Transverse colon (tissue), 4 donors: ENCODE data around the gene PLB1. TPM values are rescaled to one million over a fixed set of nuclear protein-coding genes. Genes with fewer than 3 reads are reported as not detected.

ENCODE experiments used
- DNase-seq: peaks from one replicate; pipeline ENCODE4 v3.0.0-alpha.2; 2019
- H3K27ac ChIP-seq, 4 donors: fragments of 200-600 bp; sonication (generic); 2 replicates each; pipeline ENCODE4 v1.5.1; 2016 to 2018; ENCODE audit warnings: inconsistent platforms in 4 of 4
- H3K27me3 ChIP-seq: fragments of 200-600 bp; sonication (generic); 2 replicates; pipeline ENCODE4 v1.5.1; 2017; ENCODE audit warnings: inconsistent platforms
- H3K36me3 ChIP-seq, 4 donors: fragments of 200-600 bp; sonication (generic); 2 replicates each; pipeline ENCODE4 v1.5.1; 2017 to 2019; ENCODE audit warnings: inconsistent platforms in 4 of 4
- H3K4me1 ChIP-seq, 4 donors: fragments of 200-600 bp; sonication (generic); 2 replicates each; pipeline ENCODE4 v1.5.1; 2017 to 2020; ENCODE audit warnings: inconsistent platforms in 4 of 4
- H3K4me3 ChIP-seq, 4 donors: fragments of 200-600 bp; sonication (generic); 1 replicate in 1 of 4; 2 replicates in 3 of 4; pipeline versions ENCODE4 v1.5.1 to v1.6.1; 2017 to 2019; ENCODE audit warnings: inconsistent platforms in 4 of 4
- H3K9me3 ChIP-seq, 2 donors: fragments of 200-600 bp; sonication (generic); 2 replicates each; pipeline ENCODE4 v1.5.1; 2017 to 2019; ENCODE audit warnings: inconsistent platforms in 2 of 2
- EP300 ChIP-seq: sonication (generic); formaldehyde crosslinking; IDR thresholded peaks from one replicate; pipeline ENCODE4 v1.6.1; 2017; ENCODE audit warnings: antibody characterized with exemption, low read depth
- POLR2A ChIP-seq: fragments of 450-650 bp; IDR thresholded peaks from one replicate; pipeline ENCODE4 v1.6.1; 2016; ENCODE audit warnings: antibody characterized with exemption, mild to moderate bottlenecking, moderate library complexity
- POLR2AphosphoS5 ChIP-seq, 3 donors: sonication (generic); formaldehyde crosslinking; IDR thresholded peaks; one replicate each; pipeline ENCODE4 v1.6.1; 2016; ENCODE audit warnings: antibody characterized with exemption in 3 of 3
- WGBS, 2 donors: methylation state at CpG; one replicate each; pipeline ENCODE4 v1.1.5; 2018; ENCODE audit warnings: low coverage in 1 of 2; 5-methylcytosine and 5-hydroxymethylcytosine counted together
- in situ Hi-C, 4 donors: fragments of 200-750 bp; cut with MboI; loops; one replicate each; pipeline versions ENCODE4 v1.15.0 to v1.15.1; 2017; ENCODE audit warnings: low sequenced_read_pairs in 3 of 4, low pct_ligation_motif_present in 1 of 4, low pct_unique_long_range_greater_than_20kb in 1 of 4
- intact Hi-C: fragments of 100-400 bp; cut with DNase I; formaldehyde crosslinking; loops from one replicate; pipeline ENCODE4 v1.15.1; 2023; ENCODE audit warnings: low total_unique reads
- total RNA-seq, 4 donors: library from RNA; depleted of rRNA; stranded (reverse); fragments of >200 nt; gene quantifications; one replicate each; pipeline ENCODE4 v1.1.0, GENCODE V29; 2016
- TF ChIP-seq, protein P1 (sequence below), 5 experiments: fragments of 200-600 bp in 3 of 5; fragments of 450-650 bp in 2 of 5; sonication (generic) in 3 of 5; IDR thresholded peaks; 1 replicate in 2 of 5; 2 replicates in 3 of 5; pipeline ENCODE4 v1.5.1; 2016 to 2017; ENCODE audit warnings: antibody characterized with exemption in 5 of 5, inconsistent platforms in 3 of 5, mild to moderate bottlenecking in 2 of 5, moderate library complexity in 1 of 5

The PLB1 gene
- total RNA-seq, 4 donors from 2014 or later, result 0.20 to 4.2 (median 1.8) TPM

DNA sequence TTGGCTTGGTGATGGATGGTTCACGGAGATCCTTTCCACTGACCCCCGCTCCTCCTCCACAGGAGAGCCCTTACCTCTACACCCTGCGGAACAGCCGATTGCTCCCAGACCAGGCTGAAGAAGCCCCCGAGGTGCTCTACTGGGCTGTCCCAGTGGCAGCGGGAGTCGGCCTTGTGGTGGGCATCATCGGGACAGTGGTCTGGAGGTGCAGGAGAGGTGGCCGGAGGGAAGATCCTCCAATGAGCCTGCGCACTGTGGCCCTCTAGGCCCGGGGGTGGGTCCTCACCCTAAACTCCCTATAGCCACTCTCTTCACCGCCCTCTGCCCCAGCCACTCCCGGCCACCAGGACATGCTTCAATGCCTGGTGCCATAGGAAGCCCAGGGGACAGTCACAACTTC lies 146.9 kb downstream of the PLB1 start:
- TF ChIP-seq POLR2A, result no peak
- TF ChIP-seq POLR2AphosphoS5 (IDR thresholded peaks at IDR 0.05), result no peak
- TF ChIP-seq, protein P1, sequence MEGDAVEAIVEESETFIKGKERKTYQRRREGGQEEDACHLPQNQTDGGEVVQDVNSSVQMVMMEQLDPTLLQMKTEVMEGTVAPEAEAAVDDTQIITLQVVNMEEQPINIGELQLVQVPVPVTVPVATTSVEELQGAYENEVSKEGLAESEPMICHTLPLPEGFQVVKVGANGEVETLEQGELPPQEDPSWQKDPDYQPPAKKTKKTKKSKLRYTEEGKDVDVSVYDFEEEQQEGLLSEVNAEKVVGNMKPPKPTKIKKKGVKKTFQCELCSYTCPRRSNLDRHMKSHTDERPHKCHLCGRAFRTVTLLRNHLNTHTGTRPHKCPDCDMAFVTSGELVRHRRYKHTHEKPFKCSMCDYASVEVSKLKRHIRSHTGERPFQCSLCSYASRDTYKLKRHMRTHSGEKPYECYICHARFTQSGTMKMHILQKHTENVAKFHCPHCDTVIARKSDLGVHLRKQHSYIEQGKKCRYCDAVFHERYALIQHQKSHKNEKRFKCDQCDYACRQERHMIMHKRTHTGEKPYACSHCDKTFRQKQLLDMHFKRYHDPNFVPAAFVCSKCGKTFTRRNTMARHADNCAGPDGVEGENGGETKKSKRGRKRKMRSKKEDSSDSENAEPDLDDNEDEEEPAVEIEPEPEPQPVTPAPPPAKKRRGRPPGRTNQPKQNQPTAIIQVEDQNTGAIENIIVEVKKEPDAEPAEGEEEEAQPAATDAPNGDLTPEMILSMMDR (IDR thresholded peaks at IDR 0.05), result no peak
- no peak for TF ChIP-seq EP300
- Histone ChIP-seq H3K4me1 (peaks cover 5 to 61% (median 18%) of the 10 kb centered on the region in 4 donors), H3K4me3 (no peak overlapping the region), H3K27me3 (no peaks in the 10 kb centered on the region), H3K27ac (peak overlapping the region in 2 of 4 donors; percentile 3 to 81), H3K36me3 (no peaks in the 10 kb centered on the region), H3K9me3 (no peaks in the 10 kb centered on the region)
- in situ Hi-C loops, result no loop called here
- WGBS, 2 donors, result 95% methylated on average over 13 of the region's 13 CpGs; no CpG with 5 or more reads in 1 of the 2 donors
- DNase-seq, result no peak
- intact Hi-C loops, result no loop called here

DNA sequence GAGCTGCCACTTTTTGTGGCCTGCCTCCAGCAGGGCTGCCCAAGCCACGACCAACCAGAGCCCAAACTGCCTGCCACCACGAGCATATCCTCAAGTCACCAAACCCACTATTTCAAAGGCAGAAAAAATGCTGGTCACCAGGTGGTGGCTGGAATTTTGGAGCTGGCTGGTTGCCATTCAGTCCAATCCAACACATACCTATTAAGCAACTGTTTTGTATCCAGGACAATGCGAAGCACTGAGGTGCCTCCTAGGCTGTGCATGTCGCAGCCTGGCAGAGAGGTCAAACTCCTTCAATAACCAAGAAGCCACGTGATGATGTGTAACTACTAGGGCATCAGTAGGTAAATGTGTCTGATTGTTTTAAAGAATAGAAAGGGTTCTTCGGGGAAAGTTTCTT lies 147.5 kb downstream of the PLB1 start:
- WGBS, 2 donors, result 50 to 81% methylated on average over 1 to 6 of the region's 6 CpGs
- intact Hi-C loops, result no loop called here
- Histone ChIP-seq H3K36me3 (no peaks in the 10 kb centered on the region), H3K27ac (peak overlapping the region in 3 of 4 donors; percentile 53 to 81 (median 54)), H3K4me1 (peaks cover 9 to 64% (median 24%) of the 10 kb centered on the region in 4 donors), H3K4me3 (no peak overlapping the region), H3K27me3 (no peaks in the 10 kb centered on the region), H3K9me3 (no peaks in the 10 kb centered on the region)
- in situ Hi-C loops, result no loop called here
- TF ChIP-seq EP300 (no peak), POLR2AphosphoS5 (IDR thresholded peaks at IDR 0.05) (no peak), POLR2A (no peak)
- TF ChIP-seq, protein P1 (IDR thresholded peaks at IDR 0.05), result no peak
- DNase-seq, result no peak

DNA sequence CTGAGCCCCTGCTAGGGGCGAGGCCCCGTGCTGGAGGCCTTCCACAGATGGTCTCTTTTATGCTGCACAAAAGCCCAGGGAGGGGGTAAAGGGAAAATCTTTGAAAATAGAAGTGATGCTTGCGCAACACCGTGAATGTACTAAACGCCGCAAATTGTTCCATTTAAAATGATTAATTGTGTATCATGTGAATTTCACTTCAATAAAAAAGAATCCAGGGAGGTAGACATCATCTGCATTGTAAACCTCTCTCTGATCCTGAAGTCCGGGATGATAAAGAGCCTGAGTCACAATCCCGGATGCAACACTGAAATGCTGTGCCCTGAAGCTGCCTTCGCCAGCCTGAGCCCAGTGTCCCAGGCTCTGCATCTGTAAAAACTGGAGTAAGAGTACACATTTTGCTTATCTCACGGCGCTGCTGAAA lies 148.1 kb downstream of the PLB1 start:
- H3K27ac ChIP-seq, result peak overlapping the region; percentile 50 to 81 (median 54)
- no peaks in the 10 kb centered on the region for H3K36me3 ChIP-seq
- intact Hi-C loops (no loop called here), in situ Hi-C loops (no loop called here)
- DNase-seq, result peak; percentile 57
- no peak overlapping the region for H3K4me3 ChIP-seq
- peaks cover 10 to 66% (median 27%) of the 10 kb centered on the region in 4 donors for H3K4me1 ChIP-seq
- no peaks in the 10 kb centered on the region for H3K27me3 ChIP-seq
- no peaks in the 10 kb centered on the region for H3K9me3 ChIP-seq
- 50 to 92% methylated on average over 2 to 11 of the region's 11 CpGs for WGBS, 2 donors
- TF ChIP-seq, protein P1 (IDR thresholded peaks at IDR 0.05), result no peak
- TF ChIP-seq POLR2AphosphoS5 (IDR thresholded peaks at IDR 0.05), result peak in 2 of 3 donors; percentile 39 to 40

DNA sequence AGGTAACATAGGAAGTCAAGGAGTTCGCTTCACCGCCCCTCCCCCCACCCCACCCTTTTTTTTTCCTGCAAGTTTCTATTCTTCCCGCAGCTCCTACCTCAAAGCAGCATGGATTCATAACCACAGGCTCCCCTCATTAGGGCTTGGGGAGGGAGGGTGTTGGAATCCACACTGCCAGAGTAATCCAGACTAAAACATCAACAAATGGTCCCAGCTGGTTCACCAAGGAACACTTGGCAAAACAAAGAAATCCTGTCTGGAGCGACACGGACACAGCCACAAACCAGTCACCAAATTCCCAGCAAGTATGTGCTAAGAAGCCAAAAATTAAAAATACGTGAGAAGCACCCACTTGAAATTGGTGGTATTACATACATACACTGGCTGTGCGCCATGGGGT lies 148.9 kb downstream of the PLB1 start:
- WGBS, 2 donors, result 65 to 77% methylated on average over 3 to 7 of the region's 7 CpGs

GRCh38 chr2:28645553-28645952 lies 149.7 kb downstream of the PLB1 start:
- intact Hi-C loops (no loop called here), in situ Hi-C loops (no loop called here)
- Histone ChIP-seq H3K4me3 (no peak overlapping the region), H3K27ac (peak overlapping the region in 3 of 4 donors; percentile 54 to 81 (median 71)), H3K9me3 (no peaks in the 10 kb centered on the region), H3K36me3 (no peaks in the 10 kb centered on the region), H3K27me3 (no peaks in the 10 kb centered on the region), H3K4me1 (peaks cover 14 to 55% (median 17%) of the 10 kb centered on the region in 4 donors)
- no peak for DNase-seq
- WGBS, 2 donors, result 76 to 83% methylated on average over 2 of the region's 2 CpGs
- TF ChIP-seq, protein P1 (IDR thresholded peaks at IDR 0.05), result no peak
- TF ChIP-seq POLR2A (no peak), POLR2AphosphoS5 (IDR thresholded peaks at IDR 0.05) (no peak), EP300 (no peak)

More for the DNA sequence above, 148.9 kb downstream of the PLB1 start:
- in situ Hi-C loops (no loop called here), intact Hi-C loops (no loop called here)
- peaks cover 14 to 61% (median 22%) of the 10 kb centered on the region in 4 donors for H3K4me1 ChIP-seq
- no peaks in the 10 kb centered on the region for H3K27me3 ChIP-seq
- no peak overlapping the region for H3K4me3 ChIP-seq
- no peaks in the 10 kb centered on the region for H3K9me3 ChIP-seq
- no peaks in the 10 kb centered on the region for H3K36me3 ChIP-seq
- DNase-seq, result no peak
- no peak for TF ChIP-seq POLR2A
- TF ChIP-seq POLR2AphosphoS5 (IDR thresholded peaks at IDR 0.05), result peak in 1 of 3 donors; percentile 5
- H3K27ac ChIP-seq, result peak overlapping the region; percentile 50 to 81 (median 54)
